HG02938 (cell line): ENCODE data around the gene KRTAP11-1.

Experiments used
- ATAC-seq: cut with Tn5 transposase; IDR thresholded peaks from one replicate; pipeline ENCODE4 v1.9.1; 2021; ENCODE audit warnings: mild to moderate bottlenecking, moderate library complexity; ENCODE audit not compliant: unreplicated experiment

KRTAP11-1 gene, protein sequence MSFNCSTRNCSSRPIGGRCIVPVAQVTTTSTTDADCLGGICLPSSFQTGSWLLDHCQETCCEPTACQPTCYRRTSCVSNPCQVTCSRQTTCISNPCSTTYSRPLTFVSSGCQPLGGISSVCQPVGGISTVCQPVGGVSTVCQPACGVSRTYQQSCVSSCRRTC

DNA sequence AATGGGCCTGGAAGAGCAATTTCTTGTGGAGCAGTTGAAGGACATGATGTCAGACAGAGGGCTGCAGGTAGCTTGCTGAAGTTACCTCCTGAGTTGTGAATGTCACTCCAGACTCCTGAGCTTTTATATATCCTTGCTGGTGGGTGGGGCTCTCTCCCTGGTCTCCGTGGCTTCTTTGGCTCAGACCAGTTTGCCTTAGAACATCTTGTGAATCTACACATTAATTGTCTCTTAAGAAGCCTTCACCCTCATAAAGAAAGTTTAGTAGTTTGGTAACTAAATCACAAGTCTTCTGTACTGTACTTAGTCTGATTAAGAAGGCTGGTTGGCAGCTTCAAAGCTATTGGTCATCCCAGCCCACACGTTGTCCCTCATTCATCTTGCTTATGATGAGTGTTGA, at the start of gene KRTAP11-1:
Gene KRTAP11-1, minus strand, starts transcription at position 101 of the 400 bp plus-strand sequence. Its CDS starts 56 bp downstream, at position 45.
- no peak for ATAC-seq

DNA sequence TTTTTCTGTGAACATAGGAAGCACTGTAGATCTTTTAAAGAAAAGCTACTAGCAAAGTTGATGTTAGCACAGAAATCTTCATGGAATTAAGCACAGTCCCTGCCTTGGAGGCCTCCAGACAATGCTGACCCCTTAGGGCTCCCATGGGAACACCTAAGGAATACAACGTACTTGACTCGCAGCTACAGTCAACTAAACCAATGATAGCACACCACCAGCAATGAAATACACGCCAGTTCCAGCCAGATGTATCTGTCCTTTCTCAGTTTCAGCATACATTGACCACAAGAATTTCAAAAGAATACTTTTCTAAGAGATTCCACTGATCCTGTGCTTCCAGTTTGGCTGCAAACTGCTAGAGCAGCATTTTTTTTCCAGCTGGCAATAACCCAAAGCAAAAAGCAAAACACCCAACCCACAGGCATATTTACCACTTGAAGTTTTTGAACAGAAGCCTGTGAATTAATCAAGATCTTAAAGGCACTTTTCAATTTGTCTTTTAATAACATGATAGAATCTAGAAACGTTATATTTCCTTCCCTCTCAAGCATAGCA, 42.8 kb upstream of the KRTAP11-1 start:
- no peak for ATAC-seq

DNA sequence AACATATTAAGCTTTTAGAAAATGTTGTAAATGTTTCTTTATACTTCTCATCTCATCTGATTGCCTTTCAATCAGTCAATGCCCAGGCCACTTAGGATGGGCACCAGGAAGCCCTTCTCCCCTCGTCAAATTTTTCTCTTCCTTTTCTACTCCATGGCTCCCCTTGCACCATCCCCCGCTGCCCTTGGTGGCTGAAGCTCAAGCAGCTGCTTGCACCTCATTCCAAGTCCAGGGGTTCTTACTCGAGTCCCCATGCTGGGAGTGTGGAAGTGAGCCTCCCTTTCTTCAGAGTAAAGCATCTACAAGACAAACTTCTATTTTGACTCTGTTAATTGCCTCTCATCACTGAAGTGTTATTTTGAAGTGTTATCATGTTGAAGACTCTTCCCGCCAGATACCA, 39.7 kb upstream of the KRTAP11-1 start:
- ATAC-seq = no peak

DNA sequence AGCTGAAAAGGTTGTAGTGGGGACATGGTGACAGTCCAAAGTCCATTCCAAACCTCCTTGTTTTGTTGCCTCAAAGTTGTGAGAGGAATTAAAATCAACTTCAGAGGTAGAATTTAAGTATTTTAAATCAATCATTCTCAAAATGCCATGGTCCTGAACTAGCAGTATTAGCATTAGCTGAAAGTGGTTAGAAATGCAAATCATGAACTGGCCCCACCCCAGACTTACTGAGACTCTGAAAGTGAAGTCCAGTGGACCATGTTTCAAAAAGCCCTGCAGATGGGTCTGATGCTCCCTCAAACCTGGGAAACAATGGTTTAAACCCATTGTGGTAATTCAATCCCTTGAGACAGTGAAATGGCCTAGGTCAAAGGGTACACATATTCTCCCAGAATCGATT, 36.2 kb upstream of the KRTAP11-1 start:
- ATAC-seq = no peak

DNA sequence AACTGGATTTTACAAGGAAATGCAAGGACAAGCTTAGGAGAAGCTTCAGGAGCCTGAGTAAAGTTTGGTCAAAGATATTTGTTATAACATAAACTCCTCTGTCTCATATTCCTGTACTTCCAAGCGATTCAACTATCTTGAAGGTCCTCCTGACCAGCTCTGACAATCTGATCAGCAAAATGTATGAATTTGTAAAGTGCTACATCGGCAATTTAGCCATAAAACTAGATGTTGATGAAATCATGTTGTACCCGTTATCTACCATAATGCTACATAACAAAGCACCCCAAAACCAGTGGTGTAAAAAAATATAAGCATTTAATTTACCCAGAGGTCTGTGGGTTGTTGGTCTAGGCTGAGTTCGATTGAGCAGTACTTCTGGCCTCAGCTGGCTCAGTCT, 19.5 kb upstream of the KRTAP11-1 start:
- ATAC-seq = no peak

- no peak for ATAC-seq
Observed at GRCh38 chr21:30882866-30883597, 1.7 kb upstream of the KRTAP11-1 start.

DNA sequence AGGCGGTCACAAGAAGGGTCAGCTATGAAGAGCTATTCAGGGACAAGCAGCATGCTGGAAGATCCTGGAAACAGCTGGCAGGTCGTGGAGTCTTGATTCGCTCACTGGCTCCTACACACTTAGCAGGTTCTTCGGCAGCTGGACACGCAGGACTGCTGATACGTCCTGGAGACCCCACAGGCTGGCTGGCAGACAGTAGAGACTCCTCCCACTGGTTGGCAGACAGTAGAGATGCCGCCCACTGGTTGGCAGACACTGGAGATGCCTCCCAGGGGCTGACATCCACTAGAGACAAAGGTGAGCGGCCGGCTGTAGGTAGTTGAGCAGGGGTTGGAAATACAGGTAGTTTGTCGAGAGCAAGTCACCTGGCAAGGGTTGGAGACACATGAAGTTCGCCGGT, 466 bp downstream of the KRTAP11-1 start:
- no peak for ATAC-seq

- ATAC-seq = no peak
Observed at GRCh38 chr21:30874526-30874925, 6.9 kb downstream of the KRTAP11-1 start.

- no peak for ATAC-seq
Observed at GRCh38 chr21:30847627-30848500, 33.5 kb downstream of the KRTAP11-1 start.

- no peak for ATAC-seq
Observed at GRCh38 chr21:30842990-30843389, 38.4 kb downstream of the KRTAP11-1 start.

- ATAC-seq = no peak
Observed at GRCh38 chr21:30839304-30839703, 42.1 kb downstream of the KRTAP11-1 start.

DNA sequence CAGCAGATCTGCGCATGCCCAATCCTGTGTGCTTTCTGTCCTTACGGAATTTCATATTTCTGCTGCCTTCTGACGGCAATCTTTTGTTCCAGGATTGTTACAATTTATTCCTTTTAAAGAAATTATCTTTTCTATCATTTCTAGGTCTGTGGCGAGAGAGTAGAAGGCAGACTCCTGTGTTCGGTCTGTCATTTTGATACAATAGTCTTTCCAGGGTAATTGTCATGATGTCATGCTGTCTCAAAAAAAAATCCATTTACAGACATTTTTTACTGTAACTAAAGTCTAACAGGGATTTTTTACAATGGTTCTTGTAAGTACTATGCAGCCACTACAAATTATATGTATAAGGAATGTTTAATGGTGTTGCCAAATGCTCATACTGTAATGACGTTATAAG, 42.8 kb downstream of the KRTAP11-1 start:
- no peak for ATAC-seq

- ATAC-seq = peak; percentile 58
Observed at GRCh38 chr21:30831194-30831765, 50.1 kb downstream of the KRTAP11-1 start.
